PFSK-1 (cell line): ENCODE results near the gene MRAS.

ENCODE experiments used
- FOXP2 ChIP-seq: optimal IDR thresholded peaks from 2 replicates; pipeline ENCODE3; 2011; ENCODE audit warnings: borderline replicate concordance, control low read depth, inconsistent platforms; ENCODE audit not compliant: insufficient read depth; ENCODE audit errors: extremely low read length, extremely low read depth
- POLR2AphosphoS5 ChIP-seq: IDR thresholded peaks from 2 replicates; pipeline ENCODE4 v1.6.1; 2012; ENCODE audit warnings: low read depth, mild to moderate bottlenecking, control low read depth, low read length, moderate library complexity
- REST ChIP-seq, 2 experiments: IDR thresholded peaks; 2 replicates each; pipeline versions ENCODE4 v1.6.1 to v1.8.0; 2011 to 2012; ENCODE audit warnings: low read depth in 2 of 2, low read length in 2 of 2, control low read depth in 1 of 2, inconsistent platforms in 1 of 2, mild to moderate bottlenecking in 1 of 2, moderate library complexity in 1 of 2; ENCODE audit not compliant: insufficient read depth in 1 of 2
- SIN3A ChIP-seq: IDR thresholded peaks from 2 replicates; pipeline ENCODE4 v1.6.1; 2012; ENCODE audit warnings: mild to moderate bottlenecking, low read length, moderate library complexity, borderline replicate concordance; ENCODE audit not compliant: insufficient read depth
- TAF1 ChIP-seq: IDR thresholded peaks from 2 replicates; pipeline ENCODE4 v1.6.1; 2012; ENCODE audit warnings: low read length, control low read depth, borderline replicate concordance; ENCODE audit not compliant: insufficient read depth

- TF ChIP-seq POLR2AphosphoS5 (no peak), REST (IDR thresholded peaks at IDR 0.05; ENCODE audit: insufficient read depth in 1 of 2, low read depth in 2 of 2, low read length in 2 of 2) (no peak), SIN3A (no peak), FOXP2 (no peak), TAF1 (no peak)
These were observed 84.3 kb downstream of the MRAS start for GRCh38 chr3:138432576-138433240.
